Subcutaneous adipose tissue (tissue), 4 donors: ENCODE results near the gene OR52J3. TPM values are rescaled to one million over a fixed set of nuclear protein-coding genes. Genes with fewer than 3 reads are reported as not detected.

Experiments
- total RNA-seq, 4 donors: library from RNA; depleted of rRNA; stranded (reverse); fragments of >200 nt; gene quantifications; one replicate each; pipeline ENCODE4 v1.1.0, GENCODE V29; 2016
- TF ChIP-seq, protein P1 (sequence below): fragments of 450-650 bp; IDR thresholded peaks from one replicate; pipeline ENCODE4 v1.5.1; 2016; ENCODE audit warnings: low read depth, mild to moderate bottlenecking, control low read depth, antibody characterized with exemption, moderate library complexity

OR52J3 gene
- total RNA-seq, 4 donors from 2014 or later, result not detected

DNA sequence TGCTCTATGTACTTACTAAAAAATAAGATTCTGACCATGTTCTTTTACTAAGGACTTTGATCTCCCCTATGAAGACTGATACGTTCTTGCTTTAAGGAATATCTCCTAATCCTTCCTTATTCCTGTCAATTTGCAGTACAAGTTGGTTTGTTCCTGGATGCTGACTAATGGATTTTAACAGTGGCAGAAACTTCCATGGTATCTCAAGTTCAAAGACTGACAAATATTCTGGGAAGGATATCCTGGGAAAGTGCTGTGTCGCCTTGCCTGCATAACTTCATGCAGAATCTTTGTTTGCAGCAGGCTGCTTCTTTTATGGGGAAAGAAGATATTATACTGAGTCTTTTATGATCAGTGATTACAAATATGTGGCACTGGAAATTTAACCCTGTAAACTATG is 8.4 kb upstream of the OR52J3 start:
- TF ChIP-seq, protein P1, sequence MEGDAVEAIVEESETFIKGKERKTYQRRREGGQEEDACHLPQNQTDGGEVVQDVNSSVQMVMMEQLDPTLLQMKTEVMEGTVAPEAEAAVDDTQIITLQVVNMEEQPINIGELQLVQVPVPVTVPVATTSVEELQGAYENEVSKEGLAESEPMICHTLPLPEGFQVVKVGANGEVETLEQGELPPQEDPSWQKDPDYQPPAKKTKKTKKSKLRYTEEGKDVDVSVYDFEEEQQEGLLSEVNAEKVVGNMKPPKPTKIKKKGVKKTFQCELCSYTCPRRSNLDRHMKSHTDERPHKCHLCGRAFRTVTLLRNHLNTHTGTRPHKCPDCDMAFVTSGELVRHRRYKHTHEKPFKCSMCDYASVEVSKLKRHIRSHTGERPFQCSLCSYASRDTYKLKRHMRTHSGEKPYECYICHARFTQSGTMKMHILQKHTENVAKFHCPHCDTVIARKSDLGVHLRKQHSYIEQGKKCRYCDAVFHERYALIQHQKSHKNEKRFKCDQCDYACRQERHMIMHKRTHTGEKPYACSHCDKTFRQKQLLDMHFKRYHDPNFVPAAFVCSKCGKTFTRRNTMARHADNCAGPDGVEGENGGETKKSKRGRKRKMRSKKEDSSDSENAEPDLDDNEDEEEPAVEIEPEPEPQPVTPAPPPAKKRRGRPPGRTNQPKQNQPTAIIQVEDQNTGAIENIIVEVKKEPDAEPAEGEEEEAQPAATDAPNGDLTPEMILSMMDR, result no peak

- TF ChIP-seq, protein P1, result no peak
Observed at GRCh38 chr11:5038341-5038740, 8.0 kb upstream of the OR52J3 start.

GRCh38 chr11:5040876-5041275 is 5.5 kb upstream of the OR52J3 start:
- TF ChIP-seq, protein P1, result no peak

GRCh38 chr11:5042091-5042490 is 4.2 kb upstream of the OR52J3 start:
- TF ChIP-seq, protein P1, result no peak

DNA sequence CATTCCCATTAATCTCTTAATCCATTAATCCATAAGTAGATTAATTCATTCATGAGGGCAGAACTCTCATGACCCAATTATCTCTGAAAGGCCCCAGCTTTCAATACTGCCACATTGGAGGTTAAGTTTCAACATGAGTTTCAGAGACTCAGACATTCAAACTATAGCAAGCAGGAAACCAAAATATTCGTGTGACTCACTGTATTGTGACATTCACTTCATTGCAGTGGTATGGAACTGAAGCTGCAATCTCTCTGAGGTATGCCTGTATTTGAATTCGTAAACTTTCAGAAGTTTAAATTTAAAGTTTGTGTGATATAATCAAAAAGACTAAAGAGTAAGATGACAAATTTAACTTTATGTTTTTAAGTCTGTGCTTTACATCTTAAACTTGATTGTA is 2.9 kb upstream of the OR52J3 start:
- TF ChIP-seq, protein P1, result no peak

DNA sequence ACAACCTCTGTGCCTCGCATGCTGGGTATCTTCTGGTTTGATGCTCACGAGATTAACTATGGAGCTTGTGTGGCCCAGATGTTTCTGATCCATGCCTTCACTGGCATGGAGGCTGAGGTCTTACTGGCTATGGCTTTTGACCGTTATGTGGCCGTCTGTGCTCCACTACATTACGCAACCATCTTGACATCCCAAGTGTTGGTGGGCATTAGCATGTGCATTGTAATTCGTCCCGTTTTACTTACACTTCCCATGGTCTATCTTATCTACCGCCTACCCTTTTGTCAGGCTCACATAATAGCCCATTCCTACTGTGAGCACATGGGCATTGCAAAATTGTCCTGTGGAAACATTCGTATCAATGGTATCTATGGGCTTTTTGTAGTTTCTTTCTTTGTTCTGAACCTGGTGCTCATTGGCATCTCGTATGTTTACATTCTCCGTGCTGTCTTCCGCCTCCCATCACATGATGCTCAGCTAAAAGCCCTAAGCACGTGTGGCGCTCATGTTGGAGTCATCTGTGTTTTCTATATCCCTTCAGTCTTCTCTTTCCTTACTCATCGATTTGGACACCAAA is 516 bp downstream of the OR52J3 start:
- TF ChIP-seq, protein P1, result no peak

- TF ChIP-seq, protein P1, result no peak
Observed at GRCh38 chr11:5059391-5059790, 13.1 kb downstream of the OR52J3 start, which contains the start of gene OR52E2. TSS of gene OR52E2 (minus strand) at chr11:5059627. CDS start at chr11:5059627, 0 bp downstream.
